NCI-H1436 (cell line): ENCODE results near the gene DRP2.
A peak's percentile ranks its signal among the peaks of the same experiment; 100 is the strongest.
"Not testable (repeated sequence)": the region's sequence is repeated elsewhere in the genome, so short reads cannot be mapped to it uniquely, and the experiment has no call there.

Experiments used
- DNase-seq: peaks from one replicate; lab custom pipeline; 2025; lab: John Stamatoyannopoulos, UW

DRP2 gene, protein sequence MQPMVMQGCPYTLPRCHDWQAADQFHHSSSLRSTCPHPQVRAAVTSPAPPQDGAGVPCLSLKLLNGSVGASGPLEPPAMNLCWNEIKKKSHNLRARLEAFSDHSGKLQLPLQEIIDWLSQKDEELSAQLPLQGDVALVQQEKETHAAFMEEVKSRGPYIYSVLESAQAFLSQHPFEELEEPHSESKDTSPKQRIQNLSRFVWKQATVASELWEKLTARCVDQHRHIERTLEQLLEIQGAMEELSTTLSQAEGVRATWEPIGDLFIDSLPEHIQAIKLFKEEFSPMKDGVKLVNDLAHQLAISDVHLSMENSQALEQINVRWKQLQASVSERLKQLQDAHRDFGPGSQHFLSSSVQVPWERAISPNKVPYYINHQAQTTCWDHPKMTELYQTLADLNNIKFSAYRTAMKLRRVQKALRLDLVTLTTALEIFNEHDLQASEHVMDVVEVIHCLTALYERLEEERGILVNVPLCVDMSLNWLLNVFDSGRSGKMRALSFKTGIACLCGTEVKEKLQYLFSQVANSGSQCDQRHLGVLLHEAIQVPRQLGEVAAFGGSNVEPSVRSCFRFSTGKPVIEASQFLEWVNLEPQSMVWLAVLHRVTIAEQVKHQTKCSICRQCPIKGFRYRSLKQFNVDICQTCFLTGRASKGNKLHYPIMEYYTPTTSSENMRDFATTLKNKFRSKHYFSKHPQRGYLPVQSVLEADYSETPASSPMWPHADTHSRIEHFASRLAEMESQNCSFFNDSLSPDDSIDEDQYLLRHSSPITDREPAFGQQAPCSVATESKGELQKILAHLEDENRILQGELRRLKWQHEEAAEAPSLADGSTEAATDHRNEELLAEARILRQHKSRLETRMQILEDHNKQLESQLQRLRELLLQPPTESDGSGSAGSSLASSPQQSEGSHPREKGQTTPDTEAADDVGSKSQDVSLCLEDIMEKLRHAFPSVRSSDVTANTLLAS

DNA sequence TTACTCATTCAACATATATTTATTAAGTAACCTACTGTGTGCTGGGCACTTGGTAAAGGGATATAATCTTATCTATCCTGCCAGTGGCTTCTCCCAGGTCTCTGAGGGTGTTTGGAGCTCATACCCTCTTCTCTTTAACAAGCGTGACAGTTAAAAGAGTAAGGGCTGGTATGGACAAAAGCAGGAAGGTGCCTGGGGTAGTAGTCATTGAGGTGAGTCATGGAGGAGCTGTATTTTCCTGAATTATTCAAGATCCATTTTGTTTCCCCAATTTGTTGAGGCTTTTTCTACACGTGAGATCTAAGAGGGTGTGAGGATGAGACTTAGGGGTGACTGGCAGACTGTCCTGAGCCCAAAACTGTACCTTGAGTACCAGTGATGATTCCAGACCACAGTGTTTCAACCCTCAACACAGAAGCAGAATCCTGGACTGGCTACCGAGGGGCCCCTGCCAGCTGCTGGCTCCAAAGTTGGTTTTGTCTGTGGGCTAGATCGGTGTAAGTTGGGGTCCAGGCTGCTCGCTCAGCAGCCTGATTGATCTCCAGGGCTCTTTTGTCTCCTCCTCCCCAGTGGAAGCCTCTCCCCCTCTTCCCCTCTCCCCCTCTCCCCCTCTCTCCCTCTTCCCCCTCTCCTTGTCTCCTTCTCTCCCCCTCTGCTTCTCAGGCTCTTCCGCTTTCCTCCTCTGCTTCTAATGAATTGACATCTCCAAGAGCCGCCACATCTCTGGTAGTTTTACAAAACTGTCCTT, at the start of gene DRP2:
Gene DRP2 (plus strand): TSS at position 671 of the 748 bp plus-strand sequence. CDS start 11,862 bp downstream, outside the sequence.
- DNase-seq, result no peak

DNA sequence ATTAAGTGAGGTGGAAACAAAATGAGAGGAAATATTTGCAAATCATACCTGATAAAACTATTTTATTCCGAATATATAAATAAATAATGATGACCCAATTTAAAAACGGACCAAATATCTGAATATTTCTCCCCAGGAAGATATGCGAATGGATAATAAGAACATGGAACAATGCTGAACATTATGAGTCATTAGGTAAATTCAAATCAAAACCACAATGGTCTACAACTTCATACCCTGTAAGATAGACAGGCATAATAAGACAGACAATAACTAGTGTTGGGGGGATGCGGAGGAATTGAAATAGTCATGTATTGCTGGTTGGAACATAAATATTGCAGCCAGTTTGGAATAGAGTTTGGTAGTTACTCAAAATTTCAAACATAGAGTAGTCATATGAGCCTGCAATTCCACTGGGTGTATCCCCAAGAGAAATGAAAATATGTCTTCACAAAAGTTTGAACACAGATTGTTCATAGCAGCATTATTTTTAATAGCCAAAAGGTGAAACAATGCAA, 47.6 kb upstream of the DRP2 start:
- no peak for DNase-seq

- no peak for DNase-seq
These were observed 43.1 kb upstream of the DRP2 start for GRCh38 chrX:101176439-101176838.

- DNase-seq, result not testable (repeated sequence)
These were observed 34.7 kb upstream of the DRP2 start for GRCh38 chrX:101184876-101185275.

DNA sequence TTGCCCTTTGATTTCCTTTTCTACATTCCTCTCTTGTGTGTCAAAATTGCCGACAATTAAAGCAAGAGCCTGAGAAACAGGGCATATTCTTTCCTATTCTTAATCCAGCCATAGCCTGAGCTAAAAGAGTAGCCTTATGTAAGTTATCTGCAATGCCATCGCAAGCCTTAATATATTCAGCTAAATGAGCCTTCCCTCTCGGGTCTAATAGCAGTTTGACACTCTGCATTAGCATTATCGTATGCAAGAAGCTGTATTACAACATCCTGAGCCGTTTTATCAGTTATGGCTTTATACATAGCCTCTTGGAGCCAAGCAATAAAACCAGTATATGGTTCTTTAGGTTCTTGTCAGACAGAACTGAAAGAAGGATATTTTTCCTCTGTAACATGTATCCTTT, 31.6 kb upstream of the DRP2 start:
- not testable (repeated sequence) for DNase-seq

DNA sequence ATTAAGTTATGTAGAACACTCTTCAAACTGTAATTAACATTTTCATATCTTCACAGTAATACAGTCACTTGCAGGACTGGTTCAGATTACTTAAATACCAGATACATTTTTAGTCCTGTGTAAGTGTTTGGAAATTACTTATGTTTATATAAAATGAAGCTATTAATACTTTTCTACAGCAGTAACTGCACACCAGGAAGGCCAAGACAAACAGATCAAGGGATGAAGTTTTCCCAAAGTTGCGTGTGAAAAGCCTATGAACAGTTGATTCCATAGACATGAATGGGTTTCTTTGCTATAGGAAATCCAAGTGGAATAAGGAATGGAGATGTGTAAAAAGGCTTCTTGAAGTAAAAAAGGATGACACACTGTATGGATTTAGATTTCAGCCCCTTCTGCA, 28.9 kb upstream of the DRP2 start:
- no peak for DNase-seq

GRCh38 chrX:101191217-101191750, 28.3 kb upstream of the DRP2 start:
- no peak for DNase-seq

- DNase-seq, result no peak
These were observed 24.0 kb upstream of the DRP2 start for GRCh38 chrX:101195442-101196173.

- DNase-seq, result no peak
These were observed 15.7 kb upstream of the DRP2 start for GRCh38 chrX:101203761-101204351.

GRCh38 chrX:101206471-101206870, 13.1 kb upstream of the DRP2 start:
- DNase-seq, result peak; percentile 57

- no peak for DNase-seq
These were observed 11.3 kb upstream of the DRP2 start for GRCh38 chrX:101208152-101208905.

- no peak for DNase-seq
These were observed 9.0 kb upstream of the DRP2 start for GRCh38 chrX:101210630-101211029.

- no peak for DNase-seq
These were observed 1.9 kb upstream of the DRP2 start for GRCh38 chrX:101217689-101218088.

- DNase-seq, result no peak
These were observed 319 bp downstream of the DRP2 start for GRCh38 chrX:101219864-101220346.

DNA sequence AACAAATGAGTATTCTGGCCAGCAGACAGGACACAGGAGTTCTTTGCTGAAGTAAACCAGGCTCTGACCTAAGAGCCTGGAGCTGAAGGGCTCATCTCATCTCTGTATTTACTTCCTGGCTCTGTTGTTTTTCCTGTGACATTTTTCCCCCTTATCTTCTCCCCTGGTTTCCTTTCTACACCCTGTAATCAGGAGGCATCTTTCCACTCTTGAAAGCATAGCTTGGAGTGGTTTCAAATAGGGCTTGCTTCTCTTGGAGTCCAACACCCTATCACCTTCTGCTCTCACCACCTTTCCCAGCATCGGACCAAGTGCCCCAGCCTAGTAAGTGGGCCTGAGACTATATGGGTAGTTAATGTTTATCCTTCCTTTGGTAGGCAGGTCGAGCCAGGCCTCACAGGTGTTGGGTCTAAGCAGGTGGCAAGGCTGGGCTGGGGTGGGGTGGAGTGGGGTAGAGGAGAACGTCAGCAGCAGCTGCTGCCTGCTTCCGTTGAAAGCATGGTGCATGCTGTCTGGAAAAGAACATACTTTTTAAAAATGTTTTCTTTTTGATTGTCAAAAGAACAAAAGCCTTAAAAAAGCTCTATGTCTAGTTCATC, 1.2 kb downstream of the DRP2 start:
- no peak for DNase-seq

DNA sequence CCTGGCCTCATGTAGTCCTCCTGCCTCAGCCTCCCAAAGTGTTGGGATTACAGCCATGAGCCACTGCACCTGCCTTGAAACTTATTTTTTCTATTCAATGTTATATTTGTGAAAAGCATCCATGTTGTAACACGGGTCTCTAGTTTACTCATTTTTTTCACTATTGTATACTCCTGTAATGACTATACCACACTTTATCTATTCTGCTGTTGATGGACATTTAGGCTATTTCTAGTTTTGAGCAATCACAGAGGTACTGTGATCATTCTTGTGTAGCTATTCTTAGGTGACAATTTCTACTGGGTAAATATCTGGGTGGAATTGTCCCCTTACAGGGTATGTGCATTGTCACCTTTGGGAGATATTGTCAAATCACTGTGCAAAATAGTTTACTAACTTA, 3.6 kb downstream of the DRP2 start:
- DNase-seq, result no peak

DNA sequence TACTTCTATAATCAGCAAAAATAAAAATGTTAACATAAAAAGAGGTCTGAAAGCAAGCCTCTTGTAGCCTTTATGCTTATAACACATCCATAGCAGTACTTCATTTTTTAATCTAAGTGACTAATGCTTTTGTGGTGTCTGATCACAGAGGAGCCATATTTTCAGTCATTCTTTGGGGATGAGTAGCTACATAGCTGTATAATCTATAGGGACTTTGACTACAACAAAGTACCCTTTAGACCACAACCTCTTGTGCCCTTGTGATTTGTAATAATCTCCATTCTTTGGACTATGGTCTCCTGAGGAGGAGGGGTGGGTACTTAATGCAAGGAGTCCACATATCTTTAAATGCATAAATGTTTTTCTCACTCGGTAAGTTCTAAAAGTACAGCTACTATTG, 9.6 kb downstream of the DRP2 start:
- DNase-seq, result no peak

GRCh38 chrX:101230636-101231035, 11.1 kb downstream of the DRP2 start:
- DNase-seq, result no peak

GRCh38 chrX:101231080-101231479, 11.5 kb downstream of the DRP2 start:
- no peak for DNase-seq
